WTC11 (cell line): ENCODE measurements around the gene METTL25B.

ENCODE experiments used
- CREB1 ChIP-seq: sonication (generic); formaldehyde crosslinking; IDR thresholded peaks from 2 replicates; pipeline ENCODE4 v1.8.0; 2023; ENCODE audit warnings: mild to moderate bottlenecking, missing genetic modification reagents
- CREM ChIP-seq: sonication (generic); formaldehyde crosslinking; IDR thresholded peaks from 2 replicates; pipeline ENCODE4 v1.8.1; 2022; ENCODE audit warnings: mild to moderate bottlenecking, missing genetic modification reagents, moderate library complexity
- CTCF ChIP-seq: fragments of 200-600 bp; IDR thresholded peaks from 2 replicates; pipeline ENCODE4 v1.8.0; 2022; ENCODE audit warnings: antibody characterized with exemption
- E2F5 ChIP-seq: sonication (generic); formaldehyde crosslinking; IDR thresholded peaks from 2 replicates; pipeline ENCODE4 v1.8.1; 2022; ENCODE audit warnings: mild to moderate bottlenecking, moderate library complexity, missing genetic modification reagents
- ETV6 ChIP-seq: sonication (generic); formaldehyde crosslinking; IDR thresholded peaks from 2 replicates; pipeline ENCODE4 v1.8.1; 2022; ENCODE audit warnings: mild to moderate bottlenecking, missing genetic modification reagents
- GABPB1 ChIP-seq: sonication (generic); formaldehyde crosslinking; IDR thresholded peaks from 2 replicates; pipeline ENCODE4 v1.8.1; 2023; ENCODE audit warnings: mild to moderate bottlenecking, missing genetic modification reagents
- IRF2 ChIP-seq: sonication (generic); formaldehyde crosslinking; IDR thresholded peaks from 2 replicates; pipeline ENCODE4 v1.8.0; 2022; ENCODE audit warnings: low read depth, missing genetic modification reagents, borderline replicate concordance
- JUN ChIP-seq: sonication (generic); formaldehyde crosslinking; IDR thresholded peaks from 2 replicates; pipeline ENCODE4 v1.8.0; 2023; ENCODE audit warnings: mild to moderate bottlenecking, missing genetic modification reagents
- MAX ChIP-seq: sonication (generic); formaldehyde crosslinking; IDR thresholded peaks from 2 replicates; pipeline ENCODE4 v1.8.0; 2022; ENCODE audit warnings: mild to moderate bottlenecking, missing genetic modification reagents
- TEAD4 ChIP-seq: sonication (generic); formaldehyde crosslinking; IDR thresholded peaks from 2 replicates; pipeline ENCODE4 v1.8.0; 2022; ENCODE audit warnings: mild to moderate bottlenecking, missing genetic modification reagents
- ZNF263 ChIP-seq: sonication (generic); formaldehyde crosslinking; IDR thresholded peaks from 2 replicates; pipeline ENCODE4 v1.8.1; 2022; ENCODE audit warnings: low read depth, mild to moderate bottlenecking, moderate library complexity, missing genetic modification reagents
- TF ChIP-seq, protein P1 (sequence below): sonication (generic); formaldehyde crosslinking; IDR thresholded peaks from 2 replicates; pipeline ENCODE4 v1.8.1; 2023; ENCODE audit warnings: mild to moderate bottlenecking, missing genetic modification reagents, moderate library complexity
- TF ChIP-seq, protein P2 (sequence below): sonication (generic); formaldehyde crosslinking; IDR thresholded peaks from 2 replicates; pipeline ENCODE4 v1.8.1; 2022; ENCODE audit warnings: low read depth, missing genetic modification reagents, borderline replicate concordance
- TF ChIP-seq, protein P3 (sequence below): sonication (generic); formaldehyde crosslinking; conservative IDR thresholded peaks from 2 replicates; pipeline ENCODE4 v1.8.1; 2023; ENCODE audit warnings: mild to moderate bottlenecking, low read depth, missing genetic modification reagents, moderate library complexity

- TF ChIP-seq ETV6 (CRISPR knock-in tag) (no peak), CTCF (no peak), E2F5 (CRISPR knock-in tag) (no peak), CREM (no peak), CREB1 (CRISPR knock-in tag) (no peak), MAX (CRISPR knock-in tag) (no peak), GABPB1 (CRISPR knock-in tag) (no peak), IRF2 (CRISPR knock-in tag) (no peak), JUN (CRISPR knock-in tag) (no peak), ZNF263 (CRISPR knock-in tag) (no peak), TEAD4 (CRISPR knock-in tag) (no peak)
- TF ChIP-seq, protein P1, sequence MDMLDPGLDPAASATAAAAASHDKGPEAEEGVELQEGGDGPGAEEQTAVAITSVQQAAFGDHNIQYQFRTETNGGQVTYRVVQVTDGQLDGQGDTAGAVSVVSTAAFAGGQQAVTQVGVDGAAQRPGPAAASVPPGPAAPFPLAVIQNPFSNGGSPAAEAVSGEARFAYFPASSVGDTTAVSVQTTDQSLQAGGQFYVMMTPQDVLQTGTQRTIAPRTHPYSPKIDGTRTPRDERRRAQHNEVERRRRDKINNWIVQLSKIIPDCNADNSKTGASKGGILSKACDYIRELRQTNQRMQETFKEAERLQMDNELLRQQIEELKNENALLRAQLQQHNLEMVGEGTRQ (CRISPR knock-in tag) = no peak
- TF ChIP-seq, protein P2, sequence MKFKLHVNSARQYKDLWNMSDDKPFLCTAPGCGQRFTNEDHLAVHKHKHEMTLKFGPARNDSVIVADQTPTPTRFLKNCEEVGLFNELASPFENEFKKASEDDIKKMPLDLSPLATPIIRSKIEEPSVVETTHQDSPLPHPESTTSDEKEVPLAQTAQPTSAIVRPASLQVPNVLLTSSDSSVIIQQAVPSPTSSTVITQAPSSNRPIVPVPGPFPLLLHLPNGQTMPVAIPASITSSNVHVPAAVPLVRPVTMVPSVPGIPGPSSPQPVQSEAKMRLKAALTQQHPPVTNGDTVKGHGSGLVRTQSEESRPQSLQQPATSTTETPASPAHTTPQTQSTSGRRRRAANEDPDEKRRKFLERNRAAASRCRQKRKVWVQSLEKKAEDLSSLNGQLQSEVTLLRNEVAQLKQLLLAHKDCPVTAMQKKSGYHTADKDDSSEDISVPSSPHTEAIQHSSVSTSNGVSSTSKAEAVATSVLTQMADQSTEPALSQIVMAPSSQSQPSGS = no peak
- TF ChIP-seq, protein P3, sequence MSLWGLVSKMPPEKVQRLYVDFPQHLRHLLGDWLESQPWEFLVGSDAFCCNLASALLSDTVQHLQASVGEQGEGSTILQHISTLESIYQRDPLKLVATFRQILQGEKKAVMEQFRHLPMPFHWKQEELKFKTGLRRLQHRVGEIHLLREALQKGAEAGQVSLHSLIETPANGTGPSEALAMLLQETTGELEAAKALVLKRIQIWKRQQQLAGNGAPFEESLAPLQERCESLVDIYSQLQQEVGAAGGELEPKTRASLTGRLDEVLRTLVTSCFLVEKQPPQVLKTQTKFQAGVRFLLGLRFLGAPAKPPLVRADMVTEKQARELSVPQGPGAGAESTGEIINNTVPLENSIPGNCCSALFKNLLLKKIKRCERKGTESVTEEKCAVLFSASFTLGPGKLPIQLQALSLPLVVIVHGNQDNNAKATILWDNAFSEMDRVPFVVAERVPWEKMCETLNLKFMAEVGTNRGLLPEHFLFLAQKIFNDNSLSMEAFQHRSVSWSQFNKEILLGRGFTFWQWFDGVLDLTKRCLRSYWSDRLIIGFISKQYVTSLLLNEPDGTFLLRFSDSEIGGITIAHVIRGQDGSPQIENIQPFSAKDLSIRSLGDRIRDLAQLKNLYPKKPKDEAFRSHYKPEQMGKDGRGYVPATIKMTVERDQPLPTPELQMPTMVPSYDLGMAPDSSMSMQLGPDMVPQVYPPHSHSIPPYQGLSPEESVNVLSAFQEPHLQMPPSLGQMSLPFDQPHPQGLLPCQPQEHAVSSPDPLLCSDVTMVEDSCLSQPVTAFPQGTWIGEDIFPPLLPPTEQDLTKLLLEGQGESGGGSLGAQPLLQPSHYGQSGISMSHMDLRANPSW (CRISPR knock-in tag) = no peak
Measured at GRCh38 chr1:156704166-156704711, 24.0 kb upstream of the METTL25B start.
